Ovary (tissue), 3 donors: ENCODE data around the gene TNFRSF1B.

Experiments used
- POLR2A ChIP-seq: fragments of 450-650 bp; IDR thresholded peaks from one replicate; pipeline ENCODE4 v1.6.1; 2017; ENCODE audit warnings: antibody characterized with exemption, mild to moderate bottlenecking, moderate library complexity
- TF ChIP-seq, protein P1 (sequence below), 3 donors: fragments of 450-650 bp in 2 of 3; fragments of 200-600 bp in 1 of 3; IDR thresholded peaks; one replicate each; pipeline versions ENCODE4 v1.5.1 to v1.8.0; 2016 to 2022; ENCODE audit warnings: antibody characterized with exemption in 3 of 3, mild to moderate bottlenecking in 1 of 3
- donor health status: DM: no; HTN: no; CAD: no.

DNA sequence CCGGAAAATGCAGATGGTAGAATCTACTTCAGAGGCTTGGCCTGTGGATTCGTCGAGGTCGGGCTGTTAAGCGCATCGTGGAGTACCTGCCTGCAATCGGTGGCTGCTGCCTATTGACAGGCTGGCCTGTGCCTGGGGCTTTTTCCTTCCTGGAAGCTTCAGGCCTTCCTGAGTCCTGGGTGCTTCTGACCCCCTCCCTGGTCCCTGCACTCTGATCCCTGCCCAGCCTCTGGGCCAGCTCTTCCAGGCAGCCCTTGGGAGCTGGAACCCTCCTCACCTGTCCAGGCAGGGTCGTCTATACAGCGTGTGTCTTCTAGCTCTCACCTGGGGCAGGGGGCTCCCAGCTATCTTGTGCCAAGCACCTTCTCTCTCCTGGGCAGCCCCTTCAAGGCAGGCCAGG, 40.0 kb upstream of the TNFRSF1B start:
- TF ChIP-seq, protein P1, sequence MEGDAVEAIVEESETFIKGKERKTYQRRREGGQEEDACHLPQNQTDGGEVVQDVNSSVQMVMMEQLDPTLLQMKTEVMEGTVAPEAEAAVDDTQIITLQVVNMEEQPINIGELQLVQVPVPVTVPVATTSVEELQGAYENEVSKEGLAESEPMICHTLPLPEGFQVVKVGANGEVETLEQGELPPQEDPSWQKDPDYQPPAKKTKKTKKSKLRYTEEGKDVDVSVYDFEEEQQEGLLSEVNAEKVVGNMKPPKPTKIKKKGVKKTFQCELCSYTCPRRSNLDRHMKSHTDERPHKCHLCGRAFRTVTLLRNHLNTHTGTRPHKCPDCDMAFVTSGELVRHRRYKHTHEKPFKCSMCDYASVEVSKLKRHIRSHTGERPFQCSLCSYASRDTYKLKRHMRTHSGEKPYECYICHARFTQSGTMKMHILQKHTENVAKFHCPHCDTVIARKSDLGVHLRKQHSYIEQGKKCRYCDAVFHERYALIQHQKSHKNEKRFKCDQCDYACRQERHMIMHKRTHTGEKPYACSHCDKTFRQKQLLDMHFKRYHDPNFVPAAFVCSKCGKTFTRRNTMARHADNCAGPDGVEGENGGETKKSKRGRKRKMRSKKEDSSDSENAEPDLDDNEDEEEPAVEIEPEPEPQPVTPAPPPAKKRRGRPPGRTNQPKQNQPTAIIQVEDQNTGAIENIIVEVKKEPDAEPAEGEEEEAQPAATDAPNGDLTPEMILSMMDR (IDR thresholded peaks at IDR 0.05) = no peak
- TF ChIP-seq POLR2A = no peak
